Ishikawa (cell line): ENCODE data around the gene CMTR1.

Source experiments
- CEBPB ChIP-seq: IDR thresholded peaks from 2 replicates; pipeline ENCODE4 v1.6.1; 2012
- CREB1 ChIP-seq: IDR thresholded peaks from 2 replicates; pipeline ENCODE4 v1.6.1; 2012; ENCODE audit warnings: low read depth
- EGR1 ChIP-seq: IDR thresholded peaks from 2 replicates; pipeline ENCODE4 v1.6.1; 2012
- EP300 ChIP-seq: IDR thresholded peaks from 2 replicates; pipeline ENCODE4 v1.6.1; 2012; ENCODE audit warnings: borderline replicate concordance
- FOXM1 ChIP-seq: IDR thresholded peaks from 2 replicates; pipeline ENCODE4 v1.6.1; 2012; ENCODE audit warnings: low read depth, borderline replicate concordance
- NFIC ChIP-seq: IDR thresholded peaks from 2 replicates; pipeline ENCODE4 v1.6.1; 2012
- RAD21 ChIP-seq: IDR thresholded peaks from 2 replicates; pipeline ENCODE4 v1.6.1; 2012; ENCODE audit warnings: low read depth
- REST ChIP-seq: IDR thresholded peaks from 2 replicates; pipeline ENCODE4 v1.6.1; 2012; ENCODE audit warnings: low read depth, mild to moderate bottlenecking
- TAF1 ChIP-seq: IDR thresholded peaks from 2 replicates; pipeline ENCODE4 v1.6.1; 2012; ENCODE audit warnings: low read depth, mild to moderate bottlenecking
- TCF12 ChIP-seq: IDR thresholded peaks from 2 replicates; pipeline ENCODE4 v1.6.1; 2012; ENCODE audit warnings: low read depth
- TEAD4 ChIP-seq: IDR thresholded peaks from 2 replicates; pipeline ENCODE4 v1.6.1; 2012
- USF1 ChIP-seq: IDR thresholded peaks from 2 replicates; pipeline ENCODE4 v1.6.1; 2012
- YY1 ChIP-seq: IDR thresholded peaks from 2 replicates; pipeline ENCODE4 v1.6.1; 2012; ENCODE audit warnings: low read depth
- ZBTB7A ChIP-seq: IDR thresholded peaks from 2 replicates; pipeline ENCODE4 v1.6.1; 2012; ENCODE audit warnings: low read depth
- TF ChIP-seq, protein P1 (sequence below): IDR thresholded peaks from 2 replicates; pipeline ENCODE4 v1.6.1; 2012

Gene CMTR1

GRCh38 chr6:37507077-37507476, 74.1 kb downstream of the CMTR1 start:
- TF ChIP-seq EGR1 (no peak), FOXM1 (no peak), ZBTB7A (no peak), CEBPB (no peak), TCF12 (no peak), YY1 (no peak), EP300 (no peak), NFIC (no peak), RAD21 (no peak), TAF1 (no peak), REST (no peak), USF1 (no peak), CREB1 (no peak)

GRCh38 chr6:37507690-37508421, 74.8 kb downstream of the CMTR1 start:
- TF ChIP-seq TCF12 (no peak), RAD21 (no peak)

- TF ChIP-seq EGR1 (no peak), ZBTB7A (no peak), REST (no peak), RAD21 (no peak), TAF1 (no peak), CEBPB (no peak), NFIC (no peak), FOXM1 (no peak), TCF12 (no peak), USF1 (no peak)
These were observed 78.2 kb downstream of the CMTR1 start for GRCh38 chr6:37511201-37511600.

GRCh38 chr6:37511910-37512399, 78.9 kb downstream of the CMTR1 start:
- TF ChIP-seq ZBTB7A (no peak), CEBPB (no peak), EGR1 (no peak), EP300 (no peak), RAD21 (no peak), NFIC (no peak), YY1 (no peak), REST (no peak), USF1 (no peak), CREB1 (no peak), TEAD4 (no peak), TCF12 (no peak), TAF1 (no peak), FOXM1 (no peak)
- TF ChIP-seq, protein P1, sequence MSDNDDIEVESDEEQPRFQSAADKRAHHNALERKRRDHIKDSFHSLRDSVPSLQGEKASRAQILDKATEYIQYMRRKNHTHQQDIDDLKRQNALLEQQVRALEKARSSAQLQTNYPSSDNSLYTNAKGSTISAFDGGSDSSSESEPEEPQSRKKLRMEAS = no peak
